IMR-90 (cell line): ENCODE data around the gene HLA-DOB. TPM values are rescaled to one million over a fixed set of nuclear protein-coding genes. Genes with fewer than 3 reads are reported as not detected.

Experiments
- ATAC-seq: fragments of 200-7000 bp; cut with Tn5 transposase; 2 replicates; pipeline ENCODE4 v1.9.1; 2020; ENCODE audit warnings: low read depth, mild to moderate bottlenecking, moderate library complexity
- BruUV-seq: library from RNA; stranded (reverse); fragments of 400-500 nt; replicated peaks from 2 replicates; lab custom pipeline; 2021; lab: Mats Ljungman, UMichigan
- CTCF ChIA-PET: fragments of 300-600 bp; formaldehyde crosslinking; extraction: SDS; loops from one replicate; lab custom pipeline; 2021; ENCODE audit warnings: antibody characterized with exemption; lab: Yijun Ruan, JAX
- POLR2A ChIA-PET: fragments of 300-600 bp; sonication (Branson Sonifier 250); formaldehyde crosslinking; loops from one replicate; lab custom pipeline; 2022; ENCODE audit warnings: antibody characterized with exemption; ENCODE audit not compliant: unreplicated experiment; lab: Charles Lee
- DNase-seq: peaks from one replicate; pipeline ENCODE4 v3.0.0; 2013
- H2AFZ ChIP-seq: replicated peaks from 2 replicates; pipeline ENCODE3; 2013; ENCODE audit warnings: low read length, mild to moderate bottlenecking; ENCODE audit not compliant: poor library complexity
- H2AK5ac ChIP-seq: 2 replicates; pipeline ENCODE4 v1.6.1; 2013; ENCODE audit warnings: low read depth, low read length, inconsistent platforms
- H2AK9ac ChIP-seq: replicated peaks from 2 replicates; pipeline ENCODE3; 2013; ENCODE audit warnings: mild to moderate bottlenecking, low read depth, low read length, moderate library complexity; ENCODE audit not compliant: poor library complexity
- H2BK120ac ChIP-seq: 2 replicates; pipeline ENCODE4 v1.6.1; 2013; ENCODE audit warnings: low read depth, low read length, inconsistent platforms
- H2BK15ac ChIP-seq: 3 replicates; pipeline ENCODE4 v1.6.1; 2013; ENCODE audit warnings: low read depth, low read length, inconsistent platforms
- H2BK20ac ChIP-seq: 2 replicates; pipeline ENCODE4 v1.6.1; 2013; ENCODE audit warnings: low read depth, mild to moderate bottlenecking, inconsistent platforms, low read length, moderate library complexity
- H2BK5ac ChIP-seq: 2 replicates; pipeline ENCODE4 v1.6.1; 2013; ENCODE audit warnings: mild to moderate bottlenecking, low read depth, low read length, inconsistent platforms; ENCODE audit not compliant: poor library complexity, severe bottlenecking
- H3K14ac ChIP-seq: replicated peaks from 2 replicates; pipeline ENCODE4 v1.6.1; 2013; ENCODE audit warnings: low read depth, low read length, inconsistent platforms
- H3K18ac ChIP-seq: 2 replicates; pipeline ENCODE4 v1.6.1; 2013; ENCODE audit warnings: low read depth, low read length, control low read depth
- H3K23ac ChIP-seq: 2 replicates; pipeline ENCODE4 v1.6.1; 2013; ENCODE audit warnings: low read depth, low read length, inconsistent platforms
- H3K27ac ChIP-seq: 2 replicates; pipeline ENCODE4 v1.5.1; 2013; ENCODE audit warnings: mild to moderate bottlenecking, control low read depth, low read length; ENCODE audit not compliant: insufficient read depth
- H3K27me3 ChIP-seq: 2 replicates; pipeline ENCODE4 v1.6.1; 2013; ENCODE audit warnings: low read length; ENCODE audit not compliant: control insufficient read depth, insufficient read depth
- H3K36me3 ChIP-seq: 2 replicates; pipeline ENCODE4 v1.6.1; 2013; ENCODE audit warnings: low read length, mixed read lengths; ENCODE audit not compliant: control insufficient read depth, insufficient read depth
- H3K4ac ChIP-seq: 2 replicates; pipeline ENCODE4 v1.6.1; 2013; ENCODE audit warnings: low read depth, low read length, inconsistent platforms
- H3K4me1 ChIP-seq: 2 replicates; pipeline ENCODE4 v1.6.1; 2013; ENCODE audit warnings: low read length, mixed read lengths; ENCODE audit not compliant: control insufficient read depth, insufficient read depth
- H3K4me2 ChIP-seq: 2 replicates; pipeline ENCODE4 v1.6.1; 2013; ENCODE audit warnings: low read depth, mild to moderate bottlenecking, control low read depth, low read length, moderate library complexity
- H3K4me3 ChIP-seq: 2 replicates; pipeline ENCODE4 v1.5.1; 2013; ENCODE audit warnings: low read depth, mild to moderate bottlenecking, control low read depth, low read length, moderate library complexity; ENCODE audit not compliant: insufficient read depth
- H3K56ac ChIP-seq: 2 replicates; pipeline ENCODE4 v1.6.1; 2013; ENCODE audit warnings: low read length, inconsistent platforms; ENCODE audit not compliant: insufficient read depth; ENCODE audit errors: extremely low read depth
- H3K79me1 ChIP-seq, 2 experiments: 2 replicates each; pipeline ENCODE4 v1.6.1; 2013; ENCODE audit warnings: low read length in 2 of 2, inconsistent platforms in 1 of 2, low read depth in 1 of 2
- H3K9ac ChIP-seq: 2 replicates; pipeline ENCODE4 v1.6.1; 2013; ENCODE audit warnings: low read depth, low read length, control low read depth
- H3K9me1 ChIP-seq: 2 replicates; pipeline ENCODE4 v1.6.1; 2013; ENCODE audit warnings: low read length, inconsistent platforms; ENCODE audit not compliant: insufficient read depth
- H3K9me3 ChIP-seq: 2 replicates; pipeline ENCODE4 v1.6.1; 2013; ENCODE audit warnings: low read length; ENCODE audit not compliant: control insufficient read depth, insufficient read depth
- H4K20me1 ChIP-seq: 2 replicates; pipeline ENCODE4 v1.6.1; 2013; ENCODE audit warnings: low read length, inconsistent platforms; ENCODE audit not compliant: insufficient read depth
- H4K5ac ChIP-seq: 2 replicates; pipeline ENCODE4 v1.6.1; 2013; ENCODE audit warnings: mild to moderate bottlenecking, low read depth, low read length, control low read depth
- H4K8ac ChIP-seq, 2 experiments: 2 replicates each; pipeline ENCODE4 v1.6.1; 2013; ENCODE audit warnings: low read depth in 2 of 2, low read length in 2 of 2, control low read depth in 1 of 2, inconsistent platforms in 1 of 2
- H4K91ac ChIP-seq: 2 replicates; pipeline ENCODE4 v1.6.1; 2013; ENCODE audit warnings: low read depth, low read length, inconsistent platforms; ENCODE audit not compliant: insufficient read depth
- BHLHE40 ChIP-seq: fragments of 150-350 bp; IDR thresholded peaks from 2 replicates; pipeline ENCODE4 v1.6.1; 2016; ENCODE audit warnings: mild to moderate bottlenecking, low read depth, low read length
- CEBPB ChIP-seq: IDR thresholded peaks from 2 replicates; pipeline ENCODE4 v1.6.1; 2012; ENCODE audit warnings: low read depth, low read length, improper control_type of control experiment
- CTCF ChIP-seq: conservative IDR thresholded peaks from 2 replicates; pipeline ENCODE4 v1.5.1; 2012; ENCODE audit warnings: mild to moderate bottlenecking, low read depth, low read length, improper control_type of control experiment
- NFE2L2 ChIP-seq: fragments of 150-350 bp; IDR thresholded peaks from 2 replicates; pipeline ENCODE4 v1.6.1; 2016; ENCODE audit warnings: low read depth, mild to moderate bottlenecking, low read length
- RAD21 ChIP-seq: IDR thresholded peaks from 2 replicates; pipeline ENCODE4 v1.6.1; 2012; ENCODE audit warnings: low read length, improper control_type of control experiment
- WGBS, 2 experiments: methylation state at CpG; one replicate each; pipeline versions ENCODE4 v1.1.5 to v1.1.7; 2013; ENCODE audit warnings: missing lambda C conversion rate in 2 of 2; ENCODE audit not compliant: insufficient read length in 1 of 2; ENCODE audit errors: extremely low coverage in 2 of 2; 5-methylcytosine and 5-hydroxymethylcytosine counted together
- dilution Hi-C: fragments of 300-500 bp; cut with HindIII; formaldehyde crosslinking; loops from one replicate; pipeline ENCODE4 v1.14.3; 2018; ENCODE audit warnings: low sequenced_read_pairs; ENCODE audit not compliant: unreplicated experiment
- in situ Hi-C: fragments of 300-500 bp; cut with MboI; formaldehyde crosslinking; loops from 3 replicates; pipeline ENCODE4 v1.14.3; 2019; ENCODE audit warnings: low sequenced_read_pairs, inconsistent platforms, mixed read lengths
- intact Hi-C: fragments of 100-400 bp; cut with micrococcal nuclease; formaldehyde crosslinking; loops from 2 replicates; pipeline ENCODE4 v1.10.0; 2022
- polyA plus RNA-seq, 3 experiments: library from polyadenylated mRNA; depleted of rRNA; stranded (reverse); fragments of >200 nt; gene quantifications; 2 replicates each; pipeline ENCODE4 v1.2.3, GENCODE V29; 2012; ENCODE audit warnings: low replicate concordance in 1 of 3
- total RNA-seq: library from RNA; depleted of rRNA; stranded (reverse); fragments of >200 nt; gene quantifications from 2 replicates; pipeline ENCODE4 v1.2.3, GENCODE V29; 2012

The HLA-DOB gene
- total and polyA plus RNA-seq, 2 of the 4 experiments (the other 2 are of a cell fraction), result 0.36 to 2.3 TPM

GRCh38 chr6:32825966-32826365 is 9.2 kb upstream of the HLA-DOB start:
- ATAC-seq, result peak; percentile 57
- TF ChIP-seq NFE2L2 (no peak), BHLHE40 (no peak), RAD21 (peak; percentile 47), CTCF (peak; percentile 36), CEBPB (peak; percentile 32; the same call in 1 of the 2 replicates)
- Histone ChIP-seq H3K4ac (no peak overlapping the region), H2BK20ac (no peak overlapping the region), H3K9me3 (no peaks in the 10 kb centered on the region), H3K36me3 (peaks cover 19% of the 10 kb centered on the region), H2BK120ac (no peak overlapping the region), H2AK5ac (no peak overlapping the region), H3K27me3 (no peaks in the 10 kb centered on the region), H4K20me1 (no peaks in the 10 kb centered on the region), H2AK9ac (no peak overlapping the region), H4K91ac (no peak overlapping the region), H4K8ac (no peak overlapping the region), H3K9ac (no peak overlapping the region), H3K79me1 (no peaks in the 10 kb centered on the region), H3K23ac (no peak overlapping the region), H3K18ac (no peak overlapping the region), H3K14ac (no peak overlapping the region), H2BK15ac (no peak overlapping the region), H3K4me2 (no peak overlapping the region), H4K5ac (no peak overlapping the region), H3K27ac (no peak overlapping the region), H3K4me3 (no peak overlapping the region), H3K56ac (no peak overlapping the region), H2BK5ac (no peak overlapping the region), H3K4me1 (peaks cover 2% of the 10 kb centered on the region; the same call in 1 of the 2 replicates), H2AFZ (no peak overlapping the region), H3K9me1 (no peaks in the 10 kb centered on the region)
- ChIA-PET POLR2A (no interaction called here), CTCF (interaction anchor here (1.4 to 2.4 kb wide), 4 partner anchors 12 to 42 kb away, joined by 3 to 12 read pairs (median 4); partner anchors contain the start of gene TAP2)
- in situ Hi-C loops, result no loop called here
- peak; percentile 55 for DNase-seq
- WGBS, 2 experiments, result no CpG with 5 or more reads among the region's 2 CpGs
- no TSS peak for BruUV-seq
- dilution Hi-C loops, result no loop called here
- intact Hi-C loops, result loop anchor here (1.0 kb wide), 1 partner anchor 42 kb away; no protein-coding TSS in a partner anchor
